IPS DF 4.7 (cell line): ENCODE data around the gene C2.

Experiments
- DNase-seq: peaks from one replicate; pipeline ENCODE4 v3.0.0-alpha.2; 2013; ENCODE audit warnings: low spot score; ENCODE audit errors: extremely low read depth

C2 gene

GRCh38 chr6:31927242-31927862, at the start of gene C2:
TSS of gene C2 (plus strand) at chr6:31927717. CDS start at chr6:31927753, 36 bp downstream.
- DNase-seq, result no peak

- no peak for DNase-seq
Measured at GRCh38 chr6:31878222-31878621, 49.3 kb upstream of the C2 start.

- DNase-seq, result no peak
Measured at GRCh38 chr6:31878726-31879125, 48.8 kb upstream of the C2 start, which contains the start of gene SLC44A4. TSS of gene SLC44A4 (minus strand) at chr6:31878997. CDS start at chr6:31878980, 17 bp downstream.

GRCh38 chr6:31879143-31879542, 48.4 kb upstream of the C2 start:
- DNase-seq, result no peak

GRCh38 chr6:31879901-31880300, 47.6 kb upstream of the C2 start:
- no peak for DNase-seq

- no peak for DNase-seq
Measured at GRCh38 chr6:31880616-31881015, 46.9 kb upstream of the C2 start.

GRCh38 chr6:31881136-31881859, 46.2 kb upstream of the C2 start:
- DNase-seq, result no peak

GRCh38 chr6:31882344-31882743, 45.2 kb upstream of the C2 start:
- no peak for DNase-seq

GRCh38 chr6:31883676-31884075, 43.8 kb upstream of the C2 start:
- no peak for DNase-seq

- DNase-seq, result no peak
Measured at GRCh38 chr6:31884528-31885035, 42.9 kb upstream of the C2 start.

GRCh38 chr6:31886541-31886991, 41.0 kb upstream of the C2 start:
- no peak for DNase-seq

GRCh38 chr6:31887173-31888007, 40.1 kb upstream of the C2 start:
- DNase-seq, result no peak

- no peak for DNase-seq
Measured at GRCh38 chr6:31888276-31889258, 39.0 kb upstream of the C2 start.

GRCh38 chr6:31889331-31889972, 38.1 kb upstream of the C2 start:
- no peak for DNase-seq

GRCh38 chr6:31892821-31893220, 34.7 kb upstream of the C2 start:
- DNase-seq, result no peak

- no peak for DNase-seq
Measured at GRCh38 chr6:31896493-31896855, 31.0 kb upstream of the C2 start.

GRCh38 chr6:31896856-31897611, 30.5 kb upstream of the C2 start:
- DNase-seq, result no peak

- DNase-seq, result no peak
Measured at GRCh38 chr6:31897612-31898382, 29.7 kb upstream of the C2 start, which contains the start of gene EHMT2. TSS of gene EHMT2 (minus strand) at chr6:31897698. CDS start at chr6:31897677, 21 bp downstream.
